ENCODE data around the gene KIR3DL1. TPM values are rescaled to one million over a fixed set of nuclear protein-coding genes. Genes with fewer than 3 reads are reported as not detected.
"Not testable (repeated sequence)": the region's sequence is repeated elsewhere in the genome, so short reads cannot be mapped to it uniquely, and the experiment has no call there.

KIR3DL1 gene
- total RNA-seq = under 1 TPM in 1 of 4 donors, not detected in 3; 0.14 TPM

- H3K27ac ChIP-seq; H3K27me3 ChIP-seq; H3K9me3 ChIP-seq; H3K4me3 ChIP-seq; H3K36me3 ChIP-seq; intact Hi-C loops (cut with DNase I; ENCODE audit: low total_unique reads); DNase-seq; H3K4me1 ChIP-seq: not testable (repeated sequence)
These were observed at the start of gene KIR3DL1 for GRCh38 chr19:54816251-54816650. KIR3DL1 (plus strand) TSS chr19:54816468.

- H3K4me3 ChIP-seq; H3K27ac ChIP-seq; H3K27me3 ChIP-seq; H3K36me3 ChIP-seq; DNase-seq; H3K4me1 ChIP-seq; H3K9me3 ChIP-seq; intact Hi-C loops (cut with DNase I; ENCODE audit: low total_unique reads): not testable (repeated sequence)
These were observed 46.6 kb upstream of the KIR3DL1 start, which contains the start of gene KIR2DL1 for GRCh38 chr19:54769646-54770045. KIR2DL1 (plus strand) TSS chr19:54769793; CDS start chr19:54769851, 58 bp downstream.

GRCh38 chr19:54770511-54770910 lies 45.8 kb upstream of the KIR3DL1 start:
- intact Hi-C loops (cut with DNase I; ENCODE audit: low total_unique reads); H3K27ac ChIP-seq; H3K9me3 ChIP-seq; DNase-seq; H3K36me3 ChIP-seq; H3K27me3 ChIP-seq; H3K4me3 ChIP-seq; H3K4me1 ChIP-seq: not testable (repeated sequence)

- H3K27me3 ChIP-seq; H3K27ac ChIP-seq; H3K4me3 ChIP-seq; H3K36me3 ChIP-seq; H3K9me3 ChIP-seq; H3K4me1 ChIP-seq; intact Hi-C loops (cut with DNase I; ENCODE audit: low total_unique reads); DNase-seq: not testable (repeated sequence)
These were observed 45.0 kb upstream of the KIR3DL1 start for GRCh38 chr19:54771018-54771960.

- H3K4me1 ChIP-seq; H3K4me3 ChIP-seq; H3K27ac ChIP-seq; H3K27me3 ChIP-seq; H3K9me3 ChIP-seq; H3K36me3 ChIP-seq; DNase-seq; intact Hi-C loops (cut with DNase I; ENCODE audit: low total_unique reads): not testable (repeated sequence)
These were observed 43.6 kb upstream of the KIR3DL1 start for GRCh38 chr19:54772666-54773065.

GRCh38 chr19:54775095-54775815 lies 41.0 kb upstream of the KIR3DL1 start:
- DNase-seq; H3K4me3 ChIP-seq; H3K27ac ChIP-seq; H3K36me3 ChIP-seq; H3K27me3 ChIP-seq; H3K9me3 ChIP-seq; H3K4me1 ChIP-seq; intact Hi-C loops (cut with DNase I; ENCODE audit: low total_unique reads): not testable (repeated sequence)

- not testable (repeated sequence) for H3K27ac ChIP-seq
These were observed 40.4 kb upstream of the KIR3DL1 start for GRCh38 chr19:54775830-54776229.

GRCh38 chr19:54777851-54778250 lies 38.4 kb upstream of the KIR3DL1 start:
- H3K27me3 ChIP-seq; H3K27ac ChIP-seq; H3K4me3 ChIP-seq; H3K4me1 ChIP-seq; intact Hi-C loops (cut with DNase I; ENCODE audit: low total_unique reads); H3K36me3 ChIP-seq; H3K9me3 ChIP-seq; DNase-seq: not testable (repeated sequence)

More at GRCh38 chr19:54775830-54776229, 40.4 kb upstream of the KIR3DL1 start:
- intact Hi-C loops (cut with DNase I; ENCODE audit: low total_unique reads); H3K4me1 ChIP-seq; DNase-seq; H3K27me3 ChIP-seq; H3K36me3 ChIP-seq; H3K9me3 ChIP-seq; H3K4me3 ChIP-seq: not testable (repeated sequence)

- H3K9me3 ChIP-seq; H3K4me3 ChIP-seq; H3K4me1 ChIP-seq; DNase-seq; H3K36me3 ChIP-seq; intact Hi-C loops (cut with DNase I; ENCODE audit: low total_unique reads); H3K27ac ChIP-seq; H3K27me3 ChIP-seq: not testable (repeated sequence)
These were observed 37.4 kb upstream of the KIR3DL1 start for GRCh38 chr19:54778896-54779295.

GRCh38 chr19:54782916-54783315 lies 33.4 kb upstream of the KIR3DL1 start:
- H3K9me3 ChIP-seq; H3K4me3 ChIP-seq; DNase-seq; H3K27me3 ChIP-seq; H3K27ac ChIP-seq; intact Hi-C loops (cut with DNase I; ENCODE audit: low total_unique reads); H3K36me3 ChIP-seq; H3K4me1 ChIP-seq: not testable (repeated sequence)

GRCh38 chr19:54786091-54786723 lies 30.1 kb upstream of the KIR3DL1 start:
- intact Hi-C loops (cut with DNase I; ENCODE audit: low total_unique reads); DNase-seq; H3K4me3 ChIP-seq; H3K27me3 ChIP-seq; H3K36me3 ChIP-seq; H3K27ac ChIP-seq; H3K4me1 ChIP-seq; H3K9me3 ChIP-seq: not testable (repeated sequence)

GRCh38 chr19:54788154-54788553 lies 28.1 kb upstream of the KIR3DL1 start:
- H3K27me3 ChIP-seq; H3K36me3 ChIP-seq; H3K9me3 ChIP-seq; intact Hi-C loops (cut with DNase I; ENCODE audit: low total_unique reads); DNase-seq; H3K4me1 ChIP-seq; H3K27ac ChIP-seq; H3K4me3 ChIP-seq: not testable (repeated sequence)

Data from uterus (tissue), 4 donors.